IgD-negative memory B cell (primary cell): ENCODE data around the gene DYNC1H1. TPM values are rescaled to one million over a fixed set of nuclear protein-coding genes. Genes with fewer than 3 reads are reported as not detected.
"Not testable (repeated sequence)": the region's sequence is repeated elsewhere in the genome, so short reads cannot be mapped to it uniquely, and the experiment has no call there.

Experiments used
- H3K27ac Mint-ChIP-seq, 3 donors: one replicate each; pipeline ENCODE4 v1.8.0; 2020 to 2022; ENCODE audit warnings: mild to moderate bottlenecking in 3 of 3, mixed read lengths in 3 of 3, moderate library complexity in 1 of 3
- H3K27me3 Mint-ChIP-seq: one replicate; pipeline ENCODE4 v1.8.0; 2021; ENCODE audit warnings: mixed read lengths
- H3K36me3 Mint-ChIP-seq: one replicate; pipeline ENCODE4 v1.8.0; 2020; ENCODE audit warnings: mild to moderate bottlenecking, mixed read lengths
- H3K4me1 Mint-ChIP-seq, 3 donors: one replicate each; pipeline ENCODE4 v1.8.0; 2020 to 2022; ENCODE audit warnings: mixed read lengths in 3 of 3, mild to moderate bottlenecking in 1 of 3
- H3K4me3 Mint-ChIP-seq, 4 donors: one replicate each; pipeline ENCODE4 v1.8.0; 2020 to 2022; ENCODE audit warnings: mild to moderate bottlenecking in 4 of 4, mixed read lengths in 4 of 4, moderate library complexity in 3 of 4
- H3K9me3 Mint-ChIP-seq, 3 donors: one replicate each; pipeline ENCODE4 v1.8.0; 2020 to 2021; ENCODE audit warnings: mixed read lengths in 3 of 3, mild to moderate bottlenecking in 1 of 3
- polyA plus RNA-seq: library from polyadenylated mRNA; unstranded; fragments of 300-500 nt; fragmentation: Illumina TruSeq; gene quantifications from one replicate; pipeline ENCODE4 v1.2.3, GENCODE V29; 2021

The DYNC1H1 gene
- polyA plus RNA-seq, 1 donor from 2014 or later, result 54.4 TPM

DNA sequence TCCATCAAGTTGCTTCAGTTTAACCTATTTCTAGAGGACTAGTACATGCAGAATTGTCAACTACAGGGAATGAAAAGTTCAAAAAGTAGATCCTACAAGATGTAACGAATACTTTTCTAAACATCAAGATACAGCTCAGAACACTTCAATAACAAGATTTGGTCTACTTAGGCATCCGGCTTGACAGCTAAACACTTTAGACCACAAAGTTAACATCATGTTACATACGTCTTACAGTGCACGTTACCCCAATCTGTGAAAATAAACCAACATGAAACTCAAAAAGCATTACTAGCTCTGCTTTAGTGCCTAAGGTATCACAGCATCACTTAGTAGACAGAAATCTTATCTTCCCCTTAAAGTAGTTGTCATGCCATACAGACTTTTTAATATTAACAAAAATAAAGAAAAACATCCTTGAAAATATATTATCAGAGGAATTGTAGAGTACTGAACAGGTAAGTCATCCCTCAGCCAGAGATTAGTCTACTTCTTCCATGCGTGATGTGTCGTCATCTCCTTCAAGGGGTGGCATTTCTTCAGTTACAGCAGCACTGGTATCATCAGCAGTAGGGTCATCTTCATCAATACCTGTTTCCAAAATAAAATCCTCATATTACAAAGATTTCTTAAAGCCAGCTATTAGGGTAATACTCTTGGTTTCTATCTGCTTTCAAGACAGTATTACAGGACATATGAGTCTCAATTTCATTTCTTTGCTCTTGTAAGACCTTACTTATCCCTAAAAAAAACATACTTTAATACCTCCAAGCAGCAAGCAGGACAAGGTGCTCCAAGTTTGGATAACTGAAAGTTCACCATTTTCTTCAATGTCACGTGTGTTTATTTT is 117.1 kb downstream of the DYNC1H1 start:
- peak overlapping the region in 2 of 4 donors; percentile 3 to 39 for H3K4me3 Mint-ChIP-seq
- peaks cover 15 to 34% (median 34%) of the 10 kb centered on the region in 3 donors for H3K4me1 Mint-ChIP-seq
- H3K9me3 Mint-ChIP-seq, result no peaks in the 10 kb centered on the region
- H3K36me3 Mint-ChIP-seq, result peaks cover 13% of the 10 kb centered on the region
- H3K27ac Mint-ChIP-seq, result peak overlapping the region in 2 of 3 donors; percentile 9 to 79
- no peaks in the 10 kb centered on the region for H3K27me3 Mint-ChIP-seq

DNA sequence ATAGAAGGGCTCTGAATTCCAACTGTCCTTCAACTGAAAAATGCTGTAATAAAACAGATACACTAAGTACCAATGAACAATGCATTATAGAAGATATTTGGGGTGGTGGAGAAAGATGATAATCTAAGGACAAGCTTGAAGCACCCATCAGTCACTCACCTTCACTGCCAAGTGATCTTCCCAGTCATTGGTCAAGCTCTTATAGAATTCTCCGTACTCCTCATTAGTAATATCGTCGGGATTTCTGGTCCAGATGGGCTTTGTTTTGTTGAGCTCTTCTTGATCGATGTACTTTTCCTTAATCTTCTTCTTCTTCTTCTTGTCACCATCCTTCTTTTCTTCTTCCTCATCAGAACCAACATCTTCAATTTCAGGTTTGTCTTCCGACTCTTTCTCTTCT is 120.1 kb downstream of the DYNC1H1 start:
- not testable (repeated sequence) for H3K27me3 Mint-ChIP-seq, H3K36me3 Mint-ChIP-seq, H3K9me3 Mint-ChIP-seq
- Mint-ChIP-seq H3K4me1 (peaks cover 18 to 47% (median 43%) of the 10 kb centered on the region in 3 donors), H3K27ac (peak overlapping the region; percentile 65 to 93 (median 82)), H3K4me3 (peak overlapping the region in 3 of 4 donors; percentile 2 to 93 (median 87))

DNA sequence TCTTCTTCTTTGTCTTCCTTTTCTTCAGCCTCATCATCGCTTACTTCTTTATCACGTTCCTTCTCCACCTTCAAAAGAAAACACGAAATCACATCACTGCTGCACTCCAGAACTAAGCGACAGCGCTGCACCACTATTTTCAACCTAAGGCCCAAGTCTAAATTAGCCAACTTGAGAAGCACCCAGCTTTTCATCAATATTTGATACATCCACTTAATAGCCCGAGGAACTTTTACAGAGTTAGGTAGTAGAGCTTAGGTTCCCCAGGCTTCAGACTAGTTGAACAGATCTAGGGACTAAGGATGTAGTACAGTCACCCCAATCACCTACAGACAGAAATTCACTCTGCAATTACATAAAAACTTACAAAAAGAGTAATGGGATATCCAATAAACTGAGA is 120.6 kb downstream of the DYNC1H1 start:
- Mint-ChIP-seq H3K9me3 (no peaks in the 10 kb centered on the region), H3K4me1 (peaks cover 22 to 51% (median 45%) of the 10 kb centered on the region in 3 donors), H3K4me3 (peak overlapping the region; percentile 87 to 98 (median 92)), H3K27me3 (no peaks in the 10 kb centered on the region), H3K27ac (peak overlapping the region; percentile 65 to 95 (median 93)), H3K36me3 (peaks cover 8% of the 10 kb centered on the region)

GRCh38 chr14:102085488-102085887 is 121.1 kb downstream of the DYNC1H1 start:
- Mint-ChIP-seq H3K27me3 (no peaks in the 10 kb centered on the region), H3K36me3 (peaks cover 8% of the 10 kb centered on the region), H3K27ac (peak overlapping the region; percentile 93 to 95 (median 94))

GRCh38 chr14:102085948-102086708 is 121.8 kb downstream of the DYNC1H1 start:
- no peaks in the 10 kb centered on the region for H3K27me3 Mint-ChIP-seq
- H3K36me3 Mint-ChIP-seq, result peaks cover 8% of the 10 kb centered on the region
- peak overlapping the region; percentile 93 to 95 (median 94) for H3K27ac Mint-ChIP-seq
- no peaks in the 10 kb centered on the region for H3K9me3 Mint-ChIP-seq
- peak overlapping the region; percentile 91 to 98 (median 94) for H3K4me3 Mint-ChIP-seq
- H3K4me1 Mint-ChIP-seq, result peaks cover 25 to 51% (median 48%) of the 10 kb centered on the region in 3 donors

More at GRCh38 chr14:102085488-102085887, 121.1 kb downstream of the DYNC1H1 start:
- H3K4me3 Mint-ChIP-seq, result peak overlapping the region; percentile 91 to 98 (median 94)
- H3K9me3 Mint-ChIP-seq, result no peaks in the 10 kb centered on the region
- H3K4me1 Mint-ChIP-seq, result peaks cover 25 to 51% (median 45%) of the 10 kb centered on the region in 3 donors

DNA sequence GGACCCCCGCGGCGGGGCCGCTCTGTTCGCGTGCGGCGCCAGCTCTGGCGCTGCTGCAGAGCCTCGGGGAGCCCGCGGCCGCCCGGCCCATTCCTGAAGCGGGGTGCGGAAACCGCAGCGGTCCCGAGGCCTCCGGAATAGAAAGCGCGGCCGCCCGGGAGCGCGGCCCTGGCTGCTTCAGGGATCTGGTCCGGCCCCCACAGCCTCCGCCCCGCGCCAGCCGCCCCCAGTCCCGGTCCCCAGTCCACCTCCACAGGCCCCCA is 122.3 kb downstream of the DYNC1H1 start:
- Mint-ChIP-seq H3K27me3 (no peaks in the 10 kb centered on the region), H3K27ac (peak overlapping the region; percentile 85 to 95 (median 93)), H3K4me3 (peak overlapping the region; percentile 91 to 100 (median 94)), H3K9me3 (no peaks in the 10 kb centered on the region), H3K36me3 (peaks cover 7% of the 10 kb centered on the region), H3K4me1 (peaks cover 25 to 51% (median 48%) of the 10 kb centered on the region in 3 donors)

- peak within 1 kb of the TSS; percentile 91 to 100 (median 96) for H3K4me3 Mint-ChIP-seq
- no peaks in the 10 kb centered on the region for H3K9me3 Mint-ChIP-seq
These were observed 122.8 kb downstream of the DYNC1H1 start, which contains the start of gene HSP90AA1 for GRCh38 chr14:102086972-102087761. HSP90AA1 (minus strand) TSS chr14:102087044; CDS start chr14:102086378, 666 bp downstream.

GRCh38 chr14:102087762-102088011 is 123.3 kb downstream of the DYNC1H1 start:
- H3K9me3 Mint-ChIP-seq, result no peaks in the 10 kb centered on the region
- H3K4me1 Mint-ChIP-seq, result peaks cover 25 to 51% (median 41%) of the 10 kb centered on the region in 3 donors
- H3K36me3 Mint-ChIP-seq, result peaks cover 3% of the 10 kb centered on the region
- peak overlapping the region; percentile 73 to 93 (median 93) for H3K27ac Mint-ChIP-seq
- H3K27me3 Mint-ChIP-seq, result no peaks in the 10 kb centered on the region
- peak overlapping the region; percentile 91 to 100 (median 95) for H3K4me3 Mint-ChIP-seq

More at GRCh38 chr14:102086972-102087761, 122.8 kb downstream of the DYNC1H1 start, which contains the start of gene HSP90AA1:
- peaks cover 25 to 51% (median 43%) of the 10 kb centered on the region in 3 donors for H3K4me1 Mint-ChIP-seq
- H3K36me3 Mint-ChIP-seq, result peaks cover 3% of the 10 kb centered on the region
- peak within 1 kb of the TSS; percentile 93 to 95 (median 95) for H3K27ac Mint-ChIP-seq
- H3K27me3 Mint-ChIP-seq, result no peaks in the 10 kb centered on the region

DNA sequence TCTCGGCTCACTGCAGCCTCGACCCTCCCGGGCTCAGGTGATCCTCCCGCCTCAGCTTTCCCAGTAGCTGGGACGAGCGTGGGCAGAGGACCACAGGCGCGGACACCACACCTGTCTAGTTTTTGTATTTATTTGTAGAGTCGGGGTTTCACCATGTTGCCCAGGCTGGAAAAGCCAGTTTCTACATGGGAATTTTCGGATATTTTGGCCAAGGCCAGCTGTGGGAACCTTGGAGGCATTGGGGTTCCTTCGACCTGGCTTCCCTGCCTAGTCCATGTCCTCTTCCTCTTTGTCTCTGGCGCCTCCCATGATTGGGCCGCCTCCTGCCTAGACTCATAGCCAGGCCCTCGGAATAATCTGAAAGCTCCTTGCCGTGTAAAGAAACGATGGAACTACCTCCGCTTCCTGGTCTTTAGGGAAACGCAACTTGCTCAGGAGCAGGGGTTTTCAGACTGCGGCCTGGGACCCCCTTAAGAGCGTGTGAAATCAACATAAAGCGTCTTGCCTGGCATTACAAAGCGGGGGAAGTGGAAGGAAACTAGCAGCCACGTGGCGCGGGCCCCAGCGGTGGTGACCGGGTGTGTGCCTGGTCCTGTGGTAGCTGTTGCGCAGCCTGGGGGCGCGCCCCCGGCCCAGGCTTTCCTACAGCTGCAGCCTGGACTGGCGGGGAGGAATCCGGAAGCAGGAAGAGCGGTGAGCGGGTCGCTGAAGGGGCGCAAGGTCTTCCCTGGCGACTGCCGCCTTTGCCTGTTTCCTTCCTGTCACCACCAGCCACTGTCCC is 123.8 kb downstream of the DYNC1H1 start:
- H3K27me3 Mint-ChIP-seq, result no peaks in the 10 kb centered on the region
- no peaks in the 10 kb centered on the region for H3K9me3 Mint-ChIP-seq
- peaks cover 3% of the 10 kb centered on the region for H3K36me3 Mint-ChIP-seq
- peaks cover 22 to 48% (median 39%) of the 10 kb centered on the region in 3 donors for H3K4me1 Mint-ChIP-seq
- H3K27ac Mint-ChIP-seq, result peak overlapping the region; percentile 87 to 93 (median 93)
- peak overlapping the region; percentile 91 to 100 (median 95) for H3K4me3 Mint-ChIP-seq

- Mint-ChIP-seq H3K36me3 (peaks cover 1% of the 10 kb centered on the region), H3K27ac (peak overlapping the region in 2 of 3 donors; percentile 93), H3K9me3 (no peaks in the 10 kb centered on the region), H3K4me3 (peak overlapping the region; percentile 26 to 100 (median 60)), H3K27me3 (no peaks in the 10 kb centered on the region), H3K4me1 (peaks cover 15 to 35% (median 29%) of the 10 kb centered on the region in 3 donors)
These were observed 125.4 kb downstream of the DYNC1H1 start for GRCh38 chr14:102089621-102090343.

DNA sequence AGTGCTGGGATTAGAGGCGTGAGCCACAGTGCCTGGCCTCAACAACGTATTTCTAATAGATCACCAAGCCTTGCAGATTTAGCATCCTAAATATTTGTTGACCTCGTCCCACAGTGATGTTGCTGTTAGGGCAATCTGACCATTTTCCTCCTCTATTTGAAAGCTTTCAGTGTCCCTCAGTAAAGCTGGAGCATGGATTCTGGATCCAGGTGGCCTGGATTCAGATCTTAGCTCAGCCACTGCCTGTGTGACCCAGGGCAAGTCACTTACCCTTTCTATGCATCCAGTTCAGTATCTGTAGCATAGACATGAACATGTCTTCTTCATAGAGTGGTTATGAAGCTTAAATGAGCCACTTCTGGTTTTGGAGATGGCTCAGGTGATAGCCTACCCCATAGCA is 126.3 kb downstream of the DYNC1H1 start:
- H3K4me1 Mint-ChIP-seq, result peaks cover 12 to 28% (median 19%) of the 10 kb centered on the region in 3 donors
- peak overlapping the region in 1 of 3 donors; percentile 93 for H3K27ac Mint-ChIP-seq
- H3K4me3 Mint-ChIP-seq, result peak overlapping the region in 2 of 4 donors; percentile 57 to 93
- no peaks in the 10 kb centered on the region for H3K9me3 Mint-ChIP-seq
- no peaks in the 10 kb centered on the region for H3K36me3 Mint-ChIP-seq
- H3K27me3 Mint-ChIP-seq, result no peaks in the 10 kb centered on the region

GRCh38 chr14:102092806-102093205 is 128.4 kb downstream of the DYNC1H1 start:
- Mint-ChIP-seq H3K27me3 (no peaks in the 10 kb centered on the region), H3K36me3 (no peaks in the 10 kb centered on the region), H3K4me3 (no peak overlapping the region), H3K4me1 (peaks cover 11 to 26% (median 16%) of the 10 kb centered on the region in 3 donors), H3K27ac (peak overlapping the region in 1 of 3 donors; percentile 30), H3K9me3 (no peaks in the 10 kb centered on the region)

DNA sequence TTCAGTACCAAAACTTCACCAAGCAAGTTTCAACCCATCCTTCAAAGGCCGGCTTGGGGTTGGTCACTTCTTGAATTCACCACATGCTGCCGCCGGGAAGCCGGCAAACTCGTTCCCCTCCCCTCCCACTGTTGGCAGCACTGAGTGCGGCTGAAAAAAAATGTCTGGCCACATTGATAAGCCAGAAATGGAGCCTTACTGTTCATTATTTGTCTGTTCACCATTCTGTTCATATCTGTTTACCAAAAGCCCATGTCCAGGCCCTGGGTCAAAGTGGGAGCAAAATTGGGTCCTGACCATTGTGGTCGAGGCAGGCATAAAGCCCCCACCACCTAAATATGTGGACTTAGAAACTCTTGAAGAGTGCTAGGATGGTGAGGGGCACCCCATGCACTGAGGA is 129.7 kb downstream of the DYNC1H1 start:
- Mint-ChIP-seq H3K4me1 (peaks cover 9 to 17% (median 9%) of the 10 kb centered on the region in 3 donors), H3K9me3 (no peaks in the 10 kb centered on the region), H3K27ac (peak overlapping the region in 1 of 3 donors; percentile 58), H3K36me3 (no peaks in the 10 kb centered on the region), H3K27me3 (no peaks in the 10 kb centered on the region), H3K4me3 (no peak overlapping the region)
